DOHH2 (cell line): Measurements from ENCODE around the gene FBLN1.

Source experiments
- H3F3A ChIP-seq: fragments of 200-600 bp; sonication (generic), shearing (Covaris generic); 2 replicates; pipeline ENCODE4 v1.6.0; 2016; ENCODE audit warnings: antibody characterized with exemption, mild to moderate bottlenecking; ENCODE audit not compliant: control insufficient read depth, insufficient read depth
- H3K27ac ChIP-seq: fragments of 200-600 bp; sonication (generic); 2 replicates; pipeline ENCODE4 v1.5.1; 2014; ENCODE audit warnings: low read depth, mild to moderate bottlenecking, low read length, moderate library complexity
- H3K27me3 ChIP-seq: fragments of 200-600 bp; sonication (generic); 2 replicates; pipeline ENCODE4 v1.6.1; 2014; ENCODE audit warnings: mild to moderate bottlenecking, low read length, mixed read lengths; ENCODE audit not compliant: control insufficient read depth
- H3K36me3 ChIP-seq: fragments of 200-600 bp; sonication (generic); 2 replicates; pipeline ENCODE4 v1.6.1; 2014; ENCODE audit warnings: mild to moderate bottlenecking, low read length, moderate library complexity, mixed read lengths; ENCODE audit not compliant: control insufficient read depth
- H3K4me1 ChIP-seq: fragments of 200-600 bp; sonication (generic); 2 replicates; pipeline ENCODE4 v1.6.1; 2014; ENCODE audit warnings: mild to moderate bottlenecking, low read length, mixed read lengths; ENCODE audit not compliant: control insufficient read depth
- H3K4me2 ChIP-seq: fragments of 200-600 bp; sonication (generic); 2 replicates; pipeline ENCODE4 v1.6.0; 2014; ENCODE audit warnings: mild to moderate bottlenecking, low read length, moderate library complexity
- H3K4me3 ChIP-seq: fragments of 200-600 bp; sonication (generic); 2 replicates; pipeline ENCODE4 v1.5.1; 2014; ENCODE audit warnings: mild to moderate bottlenecking, low read length, mixed read lengths
- H3K79me2 ChIP-seq: fragments of 200-600 bp; sonication (generic); 2 replicates; pipeline ENCODE4 v1.6.1; 2014; ENCODE audit warnings: mild to moderate bottlenecking, low read length, mixed read lengths; ENCODE audit not compliant: control insufficient read depth
- H3K9me2 ChIP-seq: fragments of 200-600 bp; sonication (generic); replicated peaks from 2 replicates; pipeline ENCODE4 v1.6.1; 2014; ENCODE audit warnings: mild to moderate bottlenecking, low read length, mixed read lengths; ENCODE audit not compliant: control insufficient read depth
- H3K9me3 ChIP-seq: fragments of 200-600 bp; sonication (generic); 2 replicates; pipeline ENCODE4 v1.6.1; 2014; ENCODE audit warnings: antibody characterized with exemption, low read length, mixed read lengths; ENCODE audit not compliant: control insufficient read depth, insufficient read depth
- H4K20me1 ChIP-seq: fragments of 200-600 bp; sonication (generic); 2 replicates; pipeline ENCODE4 v1.6.0; 2014; ENCODE audit warnings: low read depth, mild to moderate bottlenecking, antibody characterized with exemption, low read length, moderate library complexity; ENCODE audit not compliant: control insufficient read depth, insufficient read depth
- CTCF ChIP-seq: fragments of 200-600 bp; sonication (generic); IDR thresholded peaks from one replicate; pipeline ENCODE4 v1.5.1; 2014; ENCODE audit warnings: antibody characterized with exemption, mild to moderate bottlenecking, low read depth, low read length; ENCODE audit not compliant: poor library complexity, severe bottlenecking
- EZH2phosphoT487 ChIP-seq: fragments of 200-600 bp; sonication (generic); IDR thresholded peaks from 2 replicates; pipeline ENCODE4 v1.6.1; 2017; ENCODE audit warnings: borderline replicate concordance, mild to moderate bottlenecking, antibody characterized with exemption, low read length, moderate library complexity, mixed read lengths

The FBLN1 gene

GRCh38 chr22:45562102-45562501 lies 59.4 kb downstream of the FBLN1 start:
- Histone ChIP-seq H3K9me3 (no peaks in the 10 kb centered on the region; the same call in 1 of the 2 replicates), H3K9me2 (no peaks in the 10 kb centered on the region), H3K27me3 (peaks cover 17% of the 10 kb centered on the region), H3K4me1 (no peaks in the 10 kb centered on the region), H3K4me2 (no peak overlapping the region), H3K36me3 (no peaks in the 10 kb centered on the region), H3K4me3 (no peak overlapping the region), H4K20me1 (no peaks in the 10 kb centered on the region), H3K27ac (no peak overlapping the region), H3F3A (no peaks in the 10 kb centered on the region), H3K79me2 (no peaks in the 10 kb centered on the region)
- TF ChIP-seq CTCF: no peak
- no peak for TF ChIP-seq EZH2phosphoT487

DNA sequence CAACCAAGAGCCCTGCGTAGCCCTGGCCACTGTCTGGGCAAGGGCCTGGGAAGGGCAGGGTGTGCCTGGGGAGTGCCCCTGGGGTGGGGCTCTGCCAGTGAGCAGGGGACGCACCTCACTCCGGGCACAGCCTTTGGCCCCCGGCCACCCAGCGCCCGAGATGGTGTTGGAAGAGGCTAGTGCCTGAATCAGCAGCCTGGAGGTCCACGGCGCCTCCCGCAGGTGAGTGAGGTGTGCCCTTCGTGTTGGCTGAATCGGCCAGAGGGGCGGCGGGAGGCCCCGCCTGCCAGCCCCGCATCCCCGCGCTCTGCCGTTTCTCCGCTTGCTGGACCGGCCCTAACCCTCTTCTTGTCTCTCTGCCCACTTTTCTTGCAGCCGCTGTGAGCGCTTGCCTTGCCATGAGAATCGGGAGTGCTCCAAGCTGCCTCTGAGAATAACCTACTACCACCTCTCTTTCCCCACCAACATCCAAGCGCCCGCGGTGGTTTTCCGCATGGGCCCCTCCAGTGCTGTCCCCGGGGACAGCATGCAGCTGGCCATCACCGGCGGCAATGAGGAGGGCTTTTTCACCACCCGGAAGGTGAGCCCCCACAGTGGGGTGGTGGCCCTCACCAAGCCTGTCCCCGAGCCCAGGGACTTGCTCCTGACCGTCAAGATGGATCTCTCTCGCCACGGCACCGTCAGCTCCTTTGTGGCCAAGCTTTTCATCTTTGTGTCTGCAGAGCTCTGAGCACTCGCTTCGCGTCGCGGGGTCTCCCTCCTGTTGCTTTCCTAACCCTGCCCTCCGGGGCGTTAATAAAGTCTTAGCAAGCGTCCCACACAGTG lies 60.1 kb downstream of the FBLN1 start:
- no peak overlapping the region for H3K27ac ChIP-seq
- H3K4me1 ChIP-seq: no peaks in the 10 kb centered on the region
- no peaks in the 10 kb centered on the region for H3F3A ChIP-seq
- no peak overlapping the region for H3K4me3 ChIP-seq
- no peaks in the 10 kb centered on the region; the same call in 1 of the 2 replicates for H3K9me3 ChIP-seq
- peaks cover 23% of the 10 kb centered on the region for H3K27me3 ChIP-seq
- no peaks in the 10 kb centered on the region for H3K79me2 ChIP-seq
- H3K36me3 ChIP-seq: no peaks in the 10 kb centered on the region
- no peaks in the 10 kb centered on the region for H3K9me2 ChIP-seq
- H3K4me2 ChIP-seq: no peak overlapping the region
- no peak for TF ChIP-seq EZH2phosphoT487
- no peak for TF ChIP-seq CTCF
- H4K20me1 ChIP-seq: no peaks in the 10 kb centered on the region

- H3K4me2 ChIP-seq: no peak overlapping the region
- H3K9me2 ChIP-seq: no peaks in the 10 kb centered on the region
- H3K9me3 ChIP-seq: no peaks in the 10 kb centered on the region; the same call in 1 of the 2 replicates
- H4K20me1 ChIP-seq: no peaks in the 10 kb centered on the region
- no peaks in the 10 kb centered on the region for H3K79me2 ChIP-seq
- H3K27ac ChIP-seq: no peak overlapping the region
- no peaks in the 10 kb centered on the region for H3F3A ChIP-seq
- H3K4me1 ChIP-seq: no peaks in the 10 kb centered on the region
- H3K36me3 ChIP-seq: no peaks in the 10 kb centered on the region
- no peak overlapping the region for H3K4me3 ChIP-seq
- TF ChIP-seq CTCF: no peak
- no peak for TF ChIP-seq EZH2phosphoT487
- peaks cover 26% of the 10 kb centered on the region for H3K27me3 ChIP-seq
These were observed 60.8 kb downstream of the FBLN1 start for GRCh38 chr22:45563362-45564040.
